ENCODE results near the gene PYGB.

PYGB gene

DNA sequence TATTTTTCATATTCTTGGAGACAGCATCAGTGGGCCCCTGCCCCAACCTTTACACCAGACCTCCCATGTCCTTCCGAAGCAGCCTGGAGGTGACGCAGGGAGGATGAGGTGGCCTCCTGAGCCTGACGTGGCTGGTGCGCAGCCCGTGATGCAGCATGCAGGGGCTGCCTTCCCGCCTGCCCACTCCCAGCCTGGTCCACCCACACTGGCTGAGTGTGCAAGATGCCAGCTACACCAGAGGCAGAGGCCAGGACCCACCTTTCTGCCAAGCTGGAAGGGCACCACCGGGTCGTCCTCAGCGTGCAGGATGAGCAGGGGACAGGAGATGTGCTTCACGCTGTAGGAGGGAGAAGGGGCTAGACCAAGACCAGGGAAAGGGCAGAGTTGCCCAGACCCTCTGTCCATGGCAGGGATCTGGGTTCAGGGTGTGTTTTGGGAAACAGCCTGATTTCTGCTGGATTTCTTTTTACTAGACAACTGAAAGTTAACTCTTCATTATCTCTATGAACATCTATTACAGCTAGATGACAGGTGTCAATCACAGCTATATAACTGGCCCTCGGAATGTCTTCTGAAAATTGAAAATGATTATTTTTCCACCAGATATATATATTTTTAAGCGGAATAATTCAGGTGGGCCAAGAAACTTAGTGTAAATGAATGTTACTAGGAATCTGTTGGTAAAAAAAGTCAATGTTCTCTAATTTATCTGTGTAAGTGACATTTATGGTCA, 55.6 kb downstream of the PYGB start:
- H3K4me3 ChIP-seq (ENCODE audit: control insufficient read depth, low read depth, low read length), result no peak overlapping the region
- no peak for DNase-seq (ENCODE audit: low read depth)
- TF ChIP-seq, protein P1, sequence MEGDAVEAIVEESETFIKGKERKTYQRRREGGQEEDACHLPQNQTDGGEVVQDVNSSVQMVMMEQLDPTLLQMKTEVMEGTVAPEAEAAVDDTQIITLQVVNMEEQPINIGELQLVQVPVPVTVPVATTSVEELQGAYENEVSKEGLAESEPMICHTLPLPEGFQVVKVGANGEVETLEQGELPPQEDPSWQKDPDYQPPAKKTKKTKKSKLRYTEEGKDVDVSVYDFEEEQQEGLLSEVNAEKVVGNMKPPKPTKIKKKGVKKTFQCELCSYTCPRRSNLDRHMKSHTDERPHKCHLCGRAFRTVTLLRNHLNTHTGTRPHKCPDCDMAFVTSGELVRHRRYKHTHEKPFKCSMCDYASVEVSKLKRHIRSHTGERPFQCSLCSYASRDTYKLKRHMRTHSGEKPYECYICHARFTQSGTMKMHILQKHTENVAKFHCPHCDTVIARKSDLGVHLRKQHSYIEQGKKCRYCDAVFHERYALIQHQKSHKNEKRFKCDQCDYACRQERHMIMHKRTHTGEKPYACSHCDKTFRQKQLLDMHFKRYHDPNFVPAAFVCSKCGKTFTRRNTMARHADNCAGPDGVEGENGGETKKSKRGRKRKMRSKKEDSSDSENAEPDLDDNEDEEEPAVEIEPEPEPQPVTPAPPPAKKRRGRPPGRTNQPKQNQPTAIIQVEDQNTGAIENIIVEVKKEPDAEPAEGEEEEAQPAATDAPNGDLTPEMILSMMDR (conservative IDR thresholded peaks at IDR 0.05; ENCODE audit: control insufficient read depth, insufficient read depth, low read depth, low read length), result no peak

DNA sequence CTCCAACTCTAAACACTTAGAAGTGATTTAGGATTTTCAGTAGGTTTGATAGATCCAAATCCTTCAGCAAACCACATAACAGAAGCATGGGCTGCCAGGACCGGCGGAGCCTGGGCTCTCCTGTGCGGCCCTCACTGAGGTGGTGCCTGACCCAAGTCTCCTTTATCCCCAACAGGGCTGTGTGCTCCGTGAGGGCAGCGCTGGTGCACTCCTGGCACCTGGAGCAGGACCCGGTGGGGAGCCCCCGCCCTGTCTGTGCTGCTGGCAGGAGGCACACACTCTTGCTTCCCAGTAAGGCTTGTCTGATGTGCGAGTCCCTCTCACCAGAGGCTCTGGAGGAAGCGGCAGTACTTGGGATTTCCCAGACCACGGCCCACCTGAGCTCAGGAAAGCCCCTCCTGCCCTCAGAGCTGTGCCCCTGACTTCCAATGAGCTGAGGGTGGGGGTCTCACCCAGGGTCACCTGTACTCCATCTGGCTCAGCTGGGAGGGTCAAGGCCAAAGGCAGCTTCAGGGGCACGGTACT, 56.2 kb downstream of the PYGB start:
- no peak overlapping the region for H3K4me3 ChIP-seq (ENCODE audit: control insufficient read depth, low read depth, low read length)
- DNase-seq (ENCODE audit: low read depth), result no peak
- TF ChIP-seq, protein P1 (conservative IDR thresholded peaks at IDR 0.05; ENCODE audit: control insufficient read depth, insufficient read depth, low read depth, low read length), result no peak

DNA sequence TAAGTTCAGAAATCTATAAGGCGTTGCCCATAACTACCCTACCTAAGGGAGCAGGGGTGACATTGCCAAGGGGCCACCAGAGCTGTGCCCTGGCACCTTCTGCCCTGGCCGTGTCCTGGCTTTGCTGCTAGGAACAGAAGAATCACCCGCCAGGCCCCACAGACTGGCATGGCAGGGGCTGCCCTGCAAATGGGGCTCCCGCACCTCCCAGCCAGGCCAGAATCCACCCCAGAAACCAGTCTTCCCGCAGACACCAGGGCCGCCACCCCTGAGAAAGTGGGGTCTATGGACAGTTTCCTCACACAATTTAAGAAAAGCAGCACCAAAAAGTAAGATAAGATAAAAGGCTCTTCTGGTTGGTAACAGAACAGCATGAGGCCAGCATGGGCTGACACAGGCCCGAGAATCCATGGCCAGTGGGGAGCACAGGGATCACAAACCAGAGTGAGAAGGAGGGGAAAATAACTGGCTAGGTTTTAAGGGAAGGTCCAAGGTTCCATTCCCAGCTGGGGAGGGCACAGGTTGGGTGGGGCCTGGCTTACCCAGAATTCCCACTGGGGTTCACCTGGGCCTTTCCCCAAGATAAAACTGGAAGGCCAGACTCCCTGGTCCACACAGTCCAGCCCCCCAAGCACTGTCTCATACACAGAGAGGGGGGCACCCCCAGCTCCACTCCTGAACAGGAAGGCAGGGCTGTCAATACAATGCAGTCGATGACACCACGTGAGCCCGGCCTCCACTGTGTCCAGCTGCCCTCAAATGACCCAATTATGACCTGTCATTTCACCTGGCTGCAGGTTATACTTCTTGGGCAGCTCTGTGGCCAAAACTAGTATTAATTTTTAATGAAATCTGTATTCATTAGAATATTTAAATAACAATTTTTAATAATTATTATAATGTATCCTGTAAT, 59.4 kb downstream of the PYGB start:
- TF ChIP-seq, protein P1 (conservative IDR thresholded peaks at IDR 0.05; ENCODE audit: control insufficient read depth, insufficient read depth, low read depth, low read length), result no peak
- no peak for DNase-seq (ENCODE audit: low read depth)

DNA sequence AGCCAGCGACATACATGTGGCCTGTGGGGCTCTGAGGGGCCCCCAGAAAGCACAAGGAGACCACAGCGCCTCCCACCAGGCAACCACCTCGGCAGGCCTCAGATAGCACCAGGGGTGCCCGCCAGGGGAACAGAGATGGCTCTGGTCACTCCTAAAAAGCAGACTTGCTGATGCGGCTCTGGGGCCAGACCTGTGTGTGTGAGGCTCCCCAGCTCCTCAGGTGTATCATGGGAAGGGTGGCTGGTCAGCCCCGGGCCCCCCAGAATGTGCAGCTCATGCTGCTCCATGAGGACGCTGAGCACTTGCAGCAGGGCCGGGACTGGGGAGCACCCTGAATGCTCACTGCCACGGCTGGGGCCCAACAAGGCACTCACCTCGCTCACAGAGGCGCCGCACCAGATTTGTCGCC, 60.2 kb downstream of the PYGB start:
- DNase-seq (ENCODE audit: low read depth), result no peak
- H3K4me3 ChIP-seq (ENCODE audit: control insufficient read depth, low read depth, low read length), result no peak overlapping the region
- TF ChIP-seq, protein P1 (conservative IDR thresholded peaks at IDR 0.05; ENCODE audit: control insufficient read depth, insufficient read depth, low read depth, low read length), result no peak

More for the DNA sequence above, 59.4 kb downstream of the PYGB start:
- no peak overlapping the region for H3K4me3 ChIP-seq (ENCODE audit: control insufficient read depth, low read depth, low read length)

DNA sequence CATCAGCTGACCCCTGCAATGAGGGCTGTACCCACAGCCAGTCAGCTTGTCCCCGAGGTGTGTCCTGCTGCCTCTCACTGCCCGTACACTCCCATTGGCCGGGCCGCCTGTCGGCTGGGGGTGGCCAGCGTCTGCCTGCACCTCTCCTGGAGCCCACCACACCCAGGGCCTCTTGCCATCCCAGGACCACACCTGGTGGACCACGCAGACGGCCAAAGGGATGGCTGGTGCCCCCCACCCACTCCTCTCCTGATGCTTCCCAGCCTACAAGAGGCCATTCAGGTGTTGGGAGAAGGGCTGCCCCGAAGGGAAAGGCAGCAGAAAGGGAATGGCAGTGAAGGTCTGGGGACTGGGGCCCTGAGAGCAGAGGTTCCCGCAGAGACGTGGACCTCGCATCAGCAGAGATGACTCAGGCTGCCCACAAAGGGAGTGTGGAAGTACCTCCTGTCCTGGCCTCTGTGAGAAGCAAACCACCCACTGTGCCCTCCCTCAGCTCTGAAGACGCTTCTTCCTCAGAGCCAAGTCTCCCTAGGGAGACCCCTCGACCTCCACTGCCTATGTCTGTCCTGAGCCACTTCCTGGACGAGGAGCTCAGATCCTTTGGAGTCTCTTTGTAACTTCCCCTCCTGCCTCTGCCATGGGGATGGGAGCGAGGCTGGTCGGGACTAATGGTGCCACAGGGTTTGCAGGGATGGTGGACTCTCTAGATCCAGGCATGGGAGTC, 60.9 kb downstream of the PYGB start:
- no peak overlapping the region for H3K4me3 ChIP-seq (ENCODE audit: control insufficient read depth, low read depth, low read length)
- peak; percentile 95 for DNase-seq (ENCODE audit: low read depth)
- TF ChIP-seq, protein P1 (conservative IDR thresholded peaks at IDR 0.05; ENCODE audit: control insufficient read depth, insufficient read depth, low read depth, low read length), result no peak

Measured in fibroblast of mammary gland (primary cell).